Lung (tissue), 12 donors: ENCODE data around the gene UNC5C. TPM values are rescaled to one million over a fixed set of nuclear protein-coding genes. Genes with fewer than 3 reads are reported as not detected.
A peak's percentile ranks its signal among the peaks of the same experiment; 100 is the strongest.

Experiments used
- ATAC-seq: fragments of 200-7000 bp; cut with Tn5 transposase; one replicate; pipeline ENCODE4 v1.9.1; 2020; ENCODE audit warnings: moderate number of reproducible peaks; ENCODE audit not compliant: insufficient read depth, low FRiP score
- DNase-seq, 3 donors: peaks; one replicate each; pipeline ENCODE4 v3.0.0-alpha.2; 2013 to 2017
- H3K27ac ChIP-seq, 2 donors: one replicate each; pipeline ENCODE4 v1.5.1; 2013; ENCODE audit warnings: mild to moderate bottlenecking in 2 of 2, moderate library complexity in 2 of 2, control low read depth in 1 of 2, inconsistent platforms in 1 of 2, low read depth in 1 of 2, low read length in 1 of 2
- H3K27me3 ChIP-seq, 3 donors: one replicate each; pipeline ENCODE4 v1.5.1; 2013; ENCODE audit warnings: low read length in 2 of 3; ENCODE audit not compliant: control insufficient read depth in 3 of 3, insufficient read depth in 3 of 3
- H3K36me3 ChIP-seq, 4 donors: one replicate each; pipeline ENCODE4 v1.5.1; 2013; ENCODE audit warnings: low read length in 4 of 4, mild to moderate bottlenecking in 1 of 4, moderate library complexity in 1 of 4; ENCODE audit not compliant: control insufficient read depth in 4 of 4, insufficient read depth in 4 of 4
- H3K4me1 ChIP-seq, 5 donors: one replicate each; pipeline ENCODE4 v1.5.1; 2013; ENCODE audit warnings: low read length in 5 of 5, mild to moderate bottlenecking in 2 of 5, moderate library complexity in 1 of 5; ENCODE audit not compliant: control insufficient read depth in 5 of 5, insufficient read depth in 5 of 5
- H3K4me3 ChIP-seq: one replicate; pipeline ENCODE4 v1.5.1; 2013; ENCODE audit warnings: mild to moderate bottlenecking, control low read depth, moderate library complexity
- H3K9ac ChIP-seq, 2 donors: one replicate each; pipeline ENCODE4 v1.5.1; 2013; ENCODE audit warnings: low read length in 2 of 2, control low read depth in 1 of 2; ENCODE audit not compliant: insufficient read depth in 1 of 2
- H3K9me3 ChIP-seq, 4 donors: one replicate each; pipeline ENCODE4 v1.5.1; 2013; ENCODE audit warnings: low read length in 3 of 4, mild to moderate bottlenecking in 1 of 4, moderate library complexity in 1 of 4; ENCODE audit not compliant: control insufficient read depth in 4 of 4, insufficient read depth in 3 of 4
- WGBS, 2 donors: extraction: QIAGEN DNeasy Blood & Tissue Kit; methylation state at CpG; one replicate each; pipeline ENCODE4 v1.1.7; 2013; 5-methylcytosine and 5-hydroxymethylcytosine counted together
- polyA plus RNA-seq, 2 donors: library from polyadenylated mRNA; stranded (reverse); fragments of 200-250 nt; gene quantifications; one replicate each; pipeline ENCODE4 v1.2.1, GENCODE V29; 2013
- total RNA-seq, 2 donors: library from RNA; depleted of rRNA in 1 of 2; stranded (reverse); fragments of >200 nt in 1 of 2; gene quantifications; one replicate each; pipeline ENCODE4 v1.2.1, GENCODE V29; 2014 to 2021
- TF ChIP-seq, protein P1 (sequence below): IDR thresholded peaks from 2 replicates; pipeline ENCODE4 v1.5.1; 2012; ENCODE audit warnings: mild to moderate bottlenecking; ENCODE audit errors: control extremely low read depth, extremely low read depth
- donor health status: control.
- donor health status: control.
- donor health status: Bipolar disorder and iron deficiency.
- donor health status: healthy.
- donor health status: DM: yes; HTN: yes; CAD: no.

UNC5C gene
- total and polyA plus RNA-seq, 4 donors, result 0.55 to 27.9 (median 3.8) TPM

GRCh38 chr4:95541889-95542607, 6.7 kb downstream of the UNC5C start:
- 51 to 69% methylated on average over 4 of the region's 4 CpGs for WGBS, 2 donors
- H3K27me3 ChIP-seq, result peaks cover 0 to 11% (median 0%) of the 10 kb centered on the region in 3 donors
- ATAC-seq (no peak), DNase-seq (peak in 1 of 3 donors; percentile 49)
- no peaks in the 10 kb centered on the region for H3K36me3 ChIP-seq
- TF ChIP-seq, protein P1, sequence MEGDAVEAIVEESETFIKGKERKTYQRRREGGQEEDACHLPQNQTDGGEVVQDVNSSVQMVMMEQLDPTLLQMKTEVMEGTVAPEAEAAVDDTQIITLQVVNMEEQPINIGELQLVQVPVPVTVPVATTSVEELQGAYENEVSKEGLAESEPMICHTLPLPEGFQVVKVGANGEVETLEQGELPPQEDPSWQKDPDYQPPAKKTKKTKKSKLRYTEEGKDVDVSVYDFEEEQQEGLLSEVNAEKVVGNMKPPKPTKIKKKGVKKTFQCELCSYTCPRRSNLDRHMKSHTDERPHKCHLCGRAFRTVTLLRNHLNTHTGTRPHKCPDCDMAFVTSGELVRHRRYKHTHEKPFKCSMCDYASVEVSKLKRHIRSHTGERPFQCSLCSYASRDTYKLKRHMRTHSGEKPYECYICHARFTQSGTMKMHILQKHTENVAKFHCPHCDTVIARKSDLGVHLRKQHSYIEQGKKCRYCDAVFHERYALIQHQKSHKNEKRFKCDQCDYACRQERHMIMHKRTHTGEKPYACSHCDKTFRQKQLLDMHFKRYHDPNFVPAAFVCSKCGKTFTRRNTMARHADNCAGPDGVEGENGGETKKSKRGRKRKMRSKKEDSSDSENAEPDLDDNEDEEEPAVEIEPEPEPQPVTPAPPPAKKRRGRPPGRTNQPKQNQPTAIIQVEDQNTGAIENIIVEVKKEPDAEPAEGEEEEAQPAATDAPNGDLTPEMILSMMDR, result no peak
- no peak overlapping the region for H3K4me3 ChIP-seq
- H3K27ac ChIP-seq, result peak overlapping the region in 1 of 2 donors; percentile 40
- no peak overlapping the region for H3K9ac ChIP-seq
- no peaks in the 10 kb centered on the region for H3K9me3 ChIP-seq
- peaks cover 0 to 69% (median 0%) of the 10 kb centered on the region in 5 donors for H3K4me1 ChIP-seq

DNA sequence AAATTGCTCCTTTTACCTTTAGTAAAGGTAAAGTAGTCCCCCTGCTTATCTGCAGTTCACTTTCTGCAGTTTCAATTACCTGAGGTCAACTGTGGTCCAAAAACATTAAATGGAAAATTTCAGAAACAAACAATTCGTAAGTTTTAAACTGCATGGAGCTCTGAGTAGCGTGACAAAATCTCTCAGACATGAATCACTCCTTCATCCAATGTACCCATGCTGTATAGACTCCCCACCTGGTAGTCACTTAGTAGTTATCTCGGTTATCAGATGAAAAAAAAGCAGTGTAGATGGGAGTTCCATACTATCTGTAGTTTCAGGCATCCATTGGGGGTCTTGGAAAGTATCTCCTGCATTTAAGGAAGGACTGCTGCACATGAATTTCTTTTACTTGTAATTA, 7.7 kb downstream of the UNC5C start:
- TF ChIP-seq, protein P1, result no peak
- no peak overlapping the region for H3K4me3 ChIP-seq
- WGBS, 2 donors, result 86 to 90% methylated on average over 3 of the region's 3 CpGs
- H3K4me1 ChIP-seq, result peaks cover 0 to 76% (median 0%) of the 10 kb centered on the region in 5 donors
- H3K9ac ChIP-seq, result no peak overlapping the region
- H3K27ac ChIP-seq, result no peak overlapping the region
- ATAC-seq (no peak), DNase-seq (peak in 1 of 3 donors; percentile 19)
- no peaks in the 10 kb centered on the region for H3K9me3 ChIP-seq
- no peaks in the 10 kb centered on the region for H3K36me3 ChIP-seq
- H3K27me3 ChIP-seq, result peaks cover 0 to 2% (median 0%) of the 10 kb centered on the region in 3 donors

GRCh38 chr4:95540227-95540626, 8.5 kb downstream of the UNC5C start:
- H3K27ac ChIP-seq, result no peak overlapping the region
- H3K9me3 ChIP-seq, result no peaks in the 10 kb centered on the region
- ATAC-seq (no peak), DNase-seq (peak in 1 of 3 donors; percentile 23)
- no peaks in the 10 kb centered on the region for H3K27me3 ChIP-seq
- no peak overlapping the region for H3K9ac ChIP-seq
- 44 to 48% methylated on average over 3 of the region's 3 CpGs for WGBS, 2 donors
- no peaks in the 10 kb centered on the region for H3K36me3 ChIP-seq
- TF ChIP-seq, protein P1, result no peak
- H3K4me3 ChIP-seq, result no peak overlapping the region
- H3K4me1 ChIP-seq, result peaks cover 0 to 76% (median 3%) of the 10 kb centered on the region in 5 donors
